ENCODE results near the gene ZSWIM2.
"Not testable (repeated sequence)": the region's sequence is repeated elsewhere in the genome, so short reads cannot be mapped to it uniquely, and the experiment has no call there.

ZSWIM2 gene

GRCh38 chr2:186841940-186842339 is 7.0 kb downstream of the ZSWIM2 start:
- no peak for DNase-seq (ENCODE audit: low read depth)

GRCh38 chr2:186835628-186836027 is 13.3 kb downstream of the ZSWIM2 start:
- no peak for DNase-seq (ENCODE audit: low read depth)

- DNase-seq (ENCODE audit: low read depth) = no peak
Observed at GRCh38 chr2:186827862-186828492, 21.0 kb downstream of the ZSWIM2 start.

DNA sequence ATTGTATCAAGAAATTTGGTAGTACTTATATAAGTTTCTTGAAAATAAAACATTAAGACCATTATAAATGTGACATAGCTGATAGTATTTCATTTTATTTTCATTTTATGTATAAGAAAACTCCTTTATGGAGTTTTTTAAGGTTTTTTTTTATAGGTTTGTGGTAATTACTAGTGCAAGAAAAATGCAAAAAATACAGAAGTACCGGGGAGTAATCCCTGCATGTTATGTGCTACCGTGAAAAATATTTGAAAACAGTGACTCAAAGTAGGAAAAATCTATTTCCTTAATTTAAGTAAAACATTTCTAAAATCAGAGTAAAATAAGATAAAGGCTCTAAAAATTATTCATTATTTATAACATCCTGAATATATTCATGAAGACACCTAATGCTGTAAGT is 21.6 kb downstream of the ZSWIM2 start:
- DNase-seq (ENCODE audit: low read depth) = no peak

GRCh38 chr2:186822323-186822722 is 26.6 kb downstream of the ZSWIM2 start:
- no peak for DNase-seq (ENCODE audit: low read depth)

DNA sequence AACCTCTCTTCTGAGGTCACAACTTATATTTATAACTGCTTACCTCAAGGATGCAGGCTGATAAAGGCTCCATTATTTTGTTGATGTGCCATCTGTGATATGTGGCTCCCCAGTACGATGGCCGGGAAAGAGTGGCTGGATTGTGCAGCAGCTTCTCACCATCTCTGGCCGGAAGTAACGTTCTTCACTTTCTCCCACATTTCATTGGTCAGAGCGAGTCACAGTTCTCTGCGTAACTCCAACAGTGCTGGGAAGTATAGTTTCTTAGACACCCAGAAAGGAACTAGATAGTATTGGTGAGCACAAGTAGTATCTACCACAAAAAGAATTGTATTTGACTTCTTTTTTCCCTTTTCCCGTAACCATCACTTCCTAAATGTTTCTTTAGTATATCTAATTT is 28.7 kb downstream of the ZSWIM2 start:
- DNase-seq (ENCODE audit: low read depth) = no peak

DNA sequence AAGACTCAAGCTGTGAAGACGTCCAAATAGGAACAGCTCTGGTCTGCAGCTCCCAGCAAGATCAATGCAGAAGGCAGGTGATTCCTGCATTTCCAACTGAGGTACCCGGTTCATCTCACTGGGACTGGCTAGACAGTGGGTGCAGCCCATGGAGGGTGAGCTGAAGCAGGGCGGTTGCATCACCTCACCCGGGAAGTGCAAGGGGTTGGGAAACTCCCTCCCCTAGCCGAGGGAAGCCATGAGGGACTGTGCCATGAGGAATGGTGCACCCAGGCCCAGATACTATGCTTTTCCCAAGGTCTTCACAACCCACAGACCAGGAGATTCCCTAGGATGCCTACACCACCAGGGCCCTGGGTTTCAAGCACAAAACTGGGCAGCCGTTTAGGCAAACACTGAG is 37.2 kb downstream of the ZSWIM2 start:
- DNase-seq (ENCODE audit: low read depth) = not testable (repeated sequence)

DNA sequence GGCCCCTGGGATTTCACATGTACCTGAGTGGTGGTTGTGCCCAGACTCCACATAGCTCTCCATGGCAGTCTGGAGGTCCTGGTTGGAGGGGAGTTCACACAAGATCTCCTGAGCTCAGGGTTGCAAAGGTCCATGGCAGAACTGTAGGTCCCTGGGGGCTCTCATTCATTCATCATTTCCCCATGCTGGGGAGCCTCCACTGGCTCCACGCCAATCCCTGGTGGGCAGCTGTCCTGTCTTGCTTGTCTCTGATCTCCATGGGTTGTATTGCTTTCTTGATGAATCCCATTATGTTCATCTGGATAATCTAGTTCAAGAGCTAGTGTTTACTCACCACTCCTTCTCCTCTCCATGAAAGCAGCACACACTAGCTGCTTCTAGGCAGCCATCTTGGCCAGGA is 42.4 kb downstream of the ZSWIM2 start:
- no peak for DNase-seq (ENCODE audit: low read depth)

DNA sequence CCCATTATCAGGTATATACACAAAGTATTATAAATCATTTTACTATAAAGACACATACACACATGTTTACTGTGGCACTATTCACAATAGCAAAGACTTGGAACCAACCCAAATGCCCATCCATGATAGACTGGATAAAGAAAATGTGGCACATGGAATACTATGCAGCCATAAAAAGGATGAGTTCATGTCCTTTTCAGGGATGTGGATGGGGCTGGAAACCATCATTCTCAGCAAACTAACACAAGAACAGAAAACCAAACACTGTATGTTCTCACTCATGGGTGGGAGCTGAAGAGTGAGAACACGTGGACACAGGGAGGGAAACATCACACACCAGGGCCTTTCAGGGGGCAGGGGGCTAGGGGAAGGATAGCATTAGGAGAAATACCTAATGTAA is 50.4 kb downstream of the ZSWIM2 start:
- DNase-seq (ENCODE audit: low read depth) = not testable (repeated sequence)

- DNase-seq (ENCODE audit: low read depth) = no peak
Observed at GRCh38 chr2:186784930-186785329, 64.0 kb downstream of the ZSWIM2 start.

- DNase-seq (ENCODE audit: low read depth) = no peak
Observed at GRCh38 chr2:186783254-186783653, 65.7 kb downstream of the ZSWIM2 start.

- DNase-seq (ENCODE audit: low read depth) = no peak
Observed at GRCh38 chr2:186780701-186781316, 68.2 kb downstream of the ZSWIM2 start.

Data from activated T-cell treated with anti-CD3 and anti-CD28 coated beads for 48 hours (primary cell).